Activated CD4-positive, CD25-positive, alpha-beta regulatory T cell treated with anti-CD3 and anti-CD28 coated beads, Interleukin-2, amount 50 U/mL, for 16 hours (primary cell): ENCODE data around the gene LMTK3.
A peak's percentile ranks its signal among the peaks of the same experiment; 100 is the strongest.
"Not testable (repeated sequence)": the region's sequence is repeated elsewhere in the genome, so short reads cannot be mapped to it uniquely, and the experiment has no call there.

Source experiments
- DNase-seq: peaks from one replicate; pipeline ENCODE4 v3.0.0-alpha.2; 2020; ENCODE audit warnings: low read depth, low spot score

The LMTK3 gene

GRCh38 chr19:48507911-48508439 is 3.7 kb downstream of the LMTK3 start:
- DNase-seq, result no peak

DNA sequence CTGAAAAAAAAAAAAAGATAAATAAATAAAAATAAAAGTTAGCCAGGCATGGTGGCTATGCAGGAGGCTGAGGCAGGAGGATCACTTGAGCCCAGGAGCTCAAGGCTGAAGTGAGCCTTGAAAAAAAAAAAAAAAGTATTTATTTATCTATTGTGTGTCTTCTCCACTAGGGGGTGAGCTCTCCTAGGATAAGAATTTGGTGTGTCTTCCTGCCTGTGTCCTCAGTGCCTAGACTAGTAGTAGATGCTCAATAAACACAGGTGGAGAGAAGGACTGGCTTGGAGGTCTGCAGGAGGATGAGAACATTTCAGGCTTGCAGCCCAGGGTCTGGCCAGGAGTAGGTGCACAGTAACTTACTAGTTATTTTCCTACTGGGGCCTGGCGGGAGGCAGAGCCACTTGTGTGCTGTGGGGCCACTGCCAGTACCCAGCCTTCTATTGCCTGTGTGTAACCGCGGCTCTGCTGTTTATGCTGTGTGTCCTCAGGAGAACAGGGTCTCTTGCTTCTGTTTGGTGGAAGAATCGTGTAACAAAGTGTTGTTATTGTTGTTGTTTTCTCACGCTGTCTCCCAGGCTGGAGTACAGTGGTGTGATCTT is 5.4 kb downstream of the LMTK3 start:
- no peak for DNase-seq

DNA sequence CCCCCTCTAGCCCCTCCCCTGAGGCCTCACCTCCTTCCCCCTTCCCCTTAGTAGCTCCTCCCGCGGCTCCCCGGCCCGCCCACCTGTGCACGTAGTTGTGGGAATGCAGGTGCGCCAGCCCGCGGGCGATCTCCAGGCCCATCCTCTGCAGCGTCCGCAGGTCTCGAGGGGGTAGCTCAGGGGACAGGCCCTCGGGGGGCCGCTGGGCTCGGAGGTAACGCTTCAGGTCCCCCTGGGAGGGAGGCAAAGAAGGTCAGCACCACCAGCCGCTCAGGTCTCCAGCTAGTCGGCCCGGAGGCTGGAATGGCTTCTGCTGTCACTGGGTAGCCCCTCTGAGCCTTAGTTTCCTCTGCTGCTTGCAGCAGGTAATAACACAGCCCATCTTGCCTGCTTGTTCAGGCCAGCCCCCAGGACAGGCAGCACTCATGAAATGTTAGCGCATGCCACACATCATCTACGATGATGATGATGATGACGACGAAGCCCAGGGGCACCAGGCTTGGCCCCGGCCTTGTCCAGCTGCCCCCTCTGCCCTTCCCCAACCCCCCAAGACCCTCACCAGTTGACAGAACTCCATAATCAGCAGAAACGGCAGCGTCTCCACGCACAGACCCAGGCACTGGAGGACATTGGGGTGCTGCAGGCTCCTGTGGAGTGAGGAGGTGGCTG is 9.2 kb downstream of the LMTK3 start:
- no peak for DNase-seq

DNA sequence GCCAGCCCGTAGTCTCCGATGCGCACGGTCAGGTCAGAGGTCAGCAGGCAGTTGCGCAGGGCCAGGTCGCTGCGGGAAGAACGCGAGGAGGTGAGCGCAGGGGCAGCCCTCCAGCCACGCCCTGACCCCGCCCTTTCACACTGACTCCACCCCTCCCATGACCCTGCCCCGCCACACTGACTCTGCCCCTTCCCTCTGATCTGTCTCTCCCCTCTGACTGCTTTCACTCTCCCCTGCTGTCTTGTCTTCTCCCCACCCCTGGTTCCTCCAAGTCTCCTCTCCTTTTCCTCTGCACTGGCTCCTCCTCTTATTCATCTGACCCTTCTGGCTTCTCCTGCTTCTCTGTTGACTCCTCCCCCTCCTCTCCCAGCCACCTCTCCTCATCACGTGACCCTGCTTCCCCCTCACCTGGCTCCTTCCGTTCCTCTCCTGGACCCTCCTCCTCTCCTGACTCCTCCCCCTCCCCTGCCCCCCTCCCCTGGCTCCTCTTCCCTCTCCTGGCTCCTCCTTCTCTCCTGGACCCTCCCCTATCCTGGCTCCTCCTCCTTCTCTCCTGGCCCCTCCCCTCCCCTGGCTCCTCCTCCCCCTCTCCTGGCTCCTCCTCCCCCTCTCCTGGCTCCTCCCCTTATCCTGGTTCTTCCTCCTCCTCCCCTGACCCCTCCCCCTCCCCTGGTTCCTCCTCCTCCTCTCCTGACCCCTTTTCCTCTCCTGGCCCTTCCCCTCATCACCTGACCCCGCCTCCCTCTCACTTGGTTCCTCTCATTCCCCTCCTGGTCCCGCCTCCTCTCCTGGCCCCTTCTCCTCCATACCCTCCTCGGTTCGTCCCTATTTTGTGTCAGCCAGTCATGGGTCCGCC is 9.9 kb downstream of the LMTK3 start:
- DNase-seq, result no peak

DNA sequence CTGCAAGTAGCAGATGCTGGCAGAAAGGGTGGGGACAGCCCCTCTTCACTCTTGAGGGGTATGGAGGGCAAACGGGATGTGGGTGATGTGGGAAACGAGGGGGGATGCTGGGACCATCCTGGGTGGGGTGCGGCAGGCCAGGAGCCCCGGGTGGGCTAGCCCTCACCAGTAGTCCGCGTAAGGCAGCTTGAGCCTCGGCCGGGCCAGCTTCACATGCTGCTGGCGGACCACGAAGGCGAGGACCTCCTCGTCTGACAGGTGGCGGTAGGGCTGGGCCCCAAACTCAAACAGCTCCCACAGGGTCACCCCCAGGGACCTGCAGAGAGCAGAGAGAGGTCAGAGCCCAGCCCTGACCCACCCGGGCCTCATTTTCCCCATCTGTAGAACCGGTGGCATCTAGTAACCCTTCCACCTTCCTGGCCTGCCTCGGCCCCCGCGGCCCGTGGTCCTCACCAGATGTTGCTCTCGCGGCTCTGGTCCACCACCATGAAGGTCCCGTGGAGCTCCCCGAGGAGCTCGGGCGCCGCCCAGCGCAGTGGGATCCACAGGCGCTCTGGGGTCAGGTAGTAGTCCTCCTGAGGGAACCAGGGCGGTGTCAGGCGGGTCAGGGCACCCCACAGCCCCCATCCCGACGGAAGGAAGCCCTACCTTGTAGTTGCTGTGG is 10.7 kb downstream of the LMTK3 start:
- no peak for DNase-seq

DNA sequence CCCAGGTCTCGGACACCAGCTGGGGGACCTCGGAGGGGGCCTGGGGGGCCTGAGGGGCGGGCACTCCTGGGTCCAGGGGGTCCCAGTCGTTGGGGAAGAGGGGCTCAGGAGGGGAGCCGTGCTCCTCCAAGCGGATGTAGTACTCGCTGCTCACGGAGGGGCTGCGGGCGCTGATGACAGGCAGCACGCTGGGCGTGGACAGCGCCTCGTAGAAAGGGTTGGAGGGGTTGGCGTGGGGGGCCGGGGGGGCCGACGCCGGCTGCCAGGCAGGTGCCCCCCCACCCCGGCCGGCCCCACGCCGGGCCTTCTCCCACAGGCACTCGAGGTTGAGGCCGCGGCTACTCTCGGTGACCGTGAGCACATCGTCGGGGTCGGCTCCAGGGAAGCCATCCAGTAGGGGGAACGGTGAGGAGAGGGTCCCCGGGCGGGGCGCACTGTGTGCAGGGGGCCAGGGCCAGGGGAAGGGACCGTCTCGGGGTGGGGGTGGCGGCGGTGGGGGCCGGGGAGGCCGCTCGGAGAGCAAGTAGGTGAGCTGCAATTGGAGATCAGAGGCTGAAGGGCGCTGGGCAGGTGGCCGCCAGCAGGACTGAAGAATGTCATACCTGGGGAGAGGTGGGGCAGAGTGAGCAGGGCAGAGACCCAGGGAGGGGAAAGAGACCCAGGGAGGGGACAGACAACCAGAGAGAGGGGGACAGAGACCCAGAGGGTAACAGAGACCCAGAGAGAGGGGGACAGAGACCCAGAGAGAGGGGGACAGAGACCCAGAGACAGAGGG is 12.1 kb downstream of the LMTK3 start:
- no peak for DNase-seq

DNA sequence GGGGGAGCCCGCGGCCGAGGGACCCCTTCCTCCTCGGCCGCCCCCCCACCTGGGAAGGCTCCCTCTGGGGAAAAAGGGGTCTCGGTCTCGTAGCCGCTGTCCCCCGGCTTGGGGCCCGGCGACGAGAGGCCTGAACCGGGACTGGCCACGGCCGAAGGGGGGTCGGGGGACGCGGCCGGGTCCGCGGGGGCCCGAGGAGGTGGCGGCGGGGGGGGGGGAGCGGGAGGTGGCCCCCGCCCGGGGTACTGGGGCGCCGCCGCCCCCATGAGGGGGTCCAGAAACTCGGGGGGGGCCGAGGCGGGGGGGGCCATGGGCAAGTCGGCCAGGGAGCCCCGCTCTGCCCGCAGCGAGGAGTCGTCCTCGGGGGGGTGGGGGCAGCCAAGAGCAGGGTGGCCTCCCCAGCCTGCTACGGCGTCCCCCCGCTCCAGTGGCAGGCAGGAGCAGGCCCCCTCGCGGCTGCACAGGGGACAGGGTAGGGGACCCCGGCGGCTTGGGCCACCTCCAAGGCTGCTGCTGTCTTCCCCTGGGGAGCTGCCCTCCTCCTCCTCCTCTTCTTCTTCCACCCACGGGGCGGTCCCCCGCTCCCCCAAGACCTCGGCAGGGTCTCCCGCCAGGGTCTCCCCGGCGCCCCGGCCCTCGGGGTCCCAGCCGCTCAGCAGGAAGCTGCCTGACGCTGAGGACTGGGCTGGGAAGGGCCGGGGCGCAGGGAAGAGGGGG is 12.9 kb downstream of the LMTK3 start:
- no peak for DNase-seq

GRCh38 chr19:48497728-48498594 is 13.7 kb downstream of the LMTK3 start:
- DNase-seq, result no peak

- no peak for DNase-seq
Observed at GRCh38 chr19:48496959-48497727, 14.5 kb downstream of the LMTK3 start.

DNA sequence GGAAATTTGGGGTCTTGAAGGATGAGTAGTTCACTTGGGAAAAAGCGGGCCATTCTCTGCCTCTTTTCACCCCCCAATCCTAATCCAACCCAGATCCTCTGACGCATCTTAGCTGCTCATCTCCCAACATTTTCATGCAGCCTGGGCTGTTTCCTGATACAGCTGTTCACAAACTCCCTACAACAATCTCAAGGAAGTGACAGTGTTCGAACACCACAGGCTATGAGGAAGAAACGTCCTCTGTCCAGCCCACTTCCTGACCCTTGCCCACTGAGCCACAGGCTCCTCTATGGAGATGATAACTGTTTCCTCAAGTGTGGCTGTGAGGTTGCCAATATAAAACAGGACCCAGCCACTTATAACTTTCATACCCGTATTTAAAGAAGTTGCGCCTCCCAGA is 16.2 kb downstream of the LMTK3 start:
- no peak for DNase-seq

GRCh38 chr19:48493718-48494401 is 17.8 kb downstream of the LMTK3 start:
- DNase-seq, result no peak

GRCh38 chr19:48492925-48493717 is 18.5 kb downstream of the LMTK3 start:
- peak; percentile 47 for DNase-seq

DNA sequence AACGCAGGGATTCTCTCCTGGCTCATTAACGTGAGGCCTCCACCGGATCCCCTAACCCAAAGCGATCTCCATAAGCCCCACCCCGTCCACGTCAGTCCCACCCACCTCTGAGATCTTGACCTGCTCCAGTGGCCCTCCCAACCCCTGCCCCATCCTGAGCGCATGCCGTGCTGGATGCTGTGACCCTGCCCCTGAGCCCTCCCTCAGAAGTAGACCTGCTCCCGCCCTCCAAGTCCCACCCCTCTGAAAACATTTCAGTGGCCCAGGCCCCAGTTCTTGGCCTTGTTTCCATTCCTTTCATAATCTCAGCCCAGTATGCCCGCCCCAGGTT is 19.9 kb downstream of the LMTK3 start:
- DNase-seq, result no peak

GRCh38 chr19:48490981-48491792 is 20.4 kb downstream of the LMTK3 start:
- DNase-seq, result no peak

DNA sequence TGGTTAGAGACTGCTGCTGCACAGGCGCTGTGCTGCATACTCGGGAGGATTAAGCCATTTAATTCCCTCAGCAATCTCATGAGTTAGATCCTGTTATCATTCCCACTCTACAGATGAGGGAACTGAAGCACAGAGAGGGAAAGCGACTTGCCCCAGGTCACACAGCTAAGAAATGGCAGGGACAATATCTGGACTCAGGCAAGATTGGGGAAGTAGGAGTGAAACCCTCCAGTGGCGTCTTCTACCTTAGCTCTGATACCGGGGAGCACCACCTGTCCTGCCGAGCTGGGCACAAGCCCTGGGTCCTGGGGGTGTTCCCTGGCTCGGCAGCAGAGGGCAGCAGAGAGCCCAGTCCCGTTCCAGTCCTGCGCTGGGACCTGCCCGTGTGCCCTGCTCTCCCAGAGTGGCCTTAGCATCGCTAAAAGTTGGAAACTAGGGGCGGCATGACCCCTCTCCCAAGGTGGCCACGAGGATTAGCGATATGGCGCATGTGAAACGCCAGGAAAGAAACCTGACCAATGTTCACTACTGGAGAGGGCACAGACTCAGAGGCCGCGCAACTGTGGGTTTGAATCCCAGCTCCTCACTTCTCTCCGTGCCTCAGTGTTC is 21.9 kb downstream of the LMTK3 start:
- peak; percentile 40 for DNase-seq

GRCh38 chr19:48488478-48488877 is 23.2 kb downstream of the LMTK3 start:
- DNase-seq, result not testable (repeated sequence)
